ENCODE data around the gene PIH1D1. TPM values are rescaled to one million over a fixed set of nuclear protein-coding genes. Genes with fewer than 3 reads are reported as not detected.
A peak's percentile ranks its signal among the peaks of the same experiment; 100 is the strongest.

PIH1D1 gene
- total and polyA plus RNA-seq, 2 of the 8 experiments (the other 6 are each of a cell fraction or from before 2014, with no cell fraction given): 146 to 195 TPM

GRCh38 chr19:49436381-49437017, 15.1 kb downstream of the PIH1D1 start (continued):
- TF ChIP-seq SIRT6 (IDR thresholded peaks at IDR 0.05; ENCODE audit: low read length): no peak
- peak; percentile 61; the same call in 1 of the 2 replicates for TF ChIP-seq EGR1 (IDR thresholded peaks at IDR 0.05; ENCODE audit: borderline replicate concordance, low read depth, low read length)
- TF ChIP-seq, protein P1, sequence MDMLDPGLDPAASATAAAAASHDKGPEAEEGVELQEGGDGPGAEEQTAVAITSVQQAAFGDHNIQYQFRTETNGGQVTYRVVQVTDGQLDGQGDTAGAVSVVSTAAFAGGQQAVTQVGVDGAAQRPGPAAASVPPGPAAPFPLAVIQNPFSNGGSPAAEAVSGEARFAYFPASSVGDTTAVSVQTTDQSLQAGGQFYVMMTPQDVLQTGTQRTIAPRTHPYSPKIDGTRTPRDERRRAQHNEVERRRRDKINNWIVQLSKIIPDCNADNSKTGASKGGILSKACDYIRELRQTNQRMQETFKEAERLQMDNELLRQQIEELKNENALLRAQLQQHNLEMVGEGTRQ (IDR thresholded peaks at IDR 0.05; ENCODE audit: low read length): peak; percentile 76
- no peak for TF ChIP-seq RFX5 (IDR thresholded peaks at IDR 0.05; ENCODE audit: borderline replicate concordance, low read depth, low read length)
- TF ChIP-seq CREB1 (IDR thresholded peaks at IDR 0.05): peak; percentile 95
- TF ChIP-seq, protein P2, sequence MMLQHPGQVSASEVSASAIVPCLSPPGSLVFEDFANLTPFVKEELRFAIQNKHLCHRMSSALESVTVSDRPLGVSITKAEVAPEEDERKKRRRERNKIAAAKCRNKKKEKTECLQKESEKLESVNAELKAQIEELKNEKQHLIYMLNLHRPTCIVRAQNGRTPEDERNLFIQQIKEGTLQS (IDR thresholded peaks at IDR 0.05; ENCODE audit: insufficient read depth, low read depth, low read length): 0 out of 2 replicates have a peak, but pooled peaks have one; percentile 33
- peak; percentile 47 for TF ChIP-seq KDM4A (IDR thresholded peaks at IDR 0.05; ENCODE audit: low read depth, low read length, severe bottlenecking)
- TF ChIP-seq TAF1 (IDR thresholded peaks at IDR 0.05; ENCODE audit: low read depth, low read length): 0 out of 2 replicates have a peak, but pooled peaks have one; percentile 12
- TF ChIP-seq SP1 (IDR thresholded peaks at IDR 0.05; ENCODE audit: low read depth, low read length): peak; percentile 60; the same call in 1 of the 2 replicates
- no peak for TF ChIP-seq CHD1 (IDR thresholded peaks at IDR 0.05; ENCODE audit: low read depth, low read length)
- TF ChIP-seq, protein P3, sequence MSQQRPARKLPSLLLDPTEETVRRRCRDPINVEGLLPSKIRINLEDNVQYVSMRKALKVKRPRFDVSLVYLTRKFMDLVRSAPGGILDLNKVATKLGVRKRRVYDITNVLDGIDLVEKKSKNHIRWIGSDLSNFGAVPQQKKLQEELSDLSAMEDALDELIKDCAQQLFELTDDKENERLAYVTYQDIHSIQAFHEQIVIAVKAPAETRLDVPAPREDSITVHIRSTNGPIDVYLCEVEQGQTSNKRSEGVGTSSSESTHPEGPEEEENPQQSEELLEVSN (IDR thresholded peaks at IDR 0.05): peak; percentile 44; the same call in 1 of the 2 replicates
- TF ChIP-seq PHF8 (conservative IDR thresholded peaks at IDR 0.05; ENCODE audit: low read depth, low read length): no peak
- no peak for TF ChIP-seq SRF (IDR thresholded peaks at IDR 0.05; ENCODE audit: low read depth, low read length)

All from H1 (cell line).